ENCODE data around the gene CDC20. TPM values are rescaled to one million over a fixed set of nuclear protein-coding genes. Genes with fewer than 3 reads are reported as not detected.

The CDC20 gene
- total RNA-seq, 1 experiment from 2014 or later: 204 TPM

GRCh38 chr1:43358121-43358745, 548 bp upstream of the CDC20 start:
- TSS peak; percentile 78 for BruUV-seq (replicated peaks)
- Mint-ChIP-seq H3K4me3 (ENCODE audit: unreplicated experiment) (peak overlapping the region; percentile 84), H3K27me3 (ENCODE audit: insufficient read depth, unreplicated experiment) (no peaks in the 10 kb centered on the region), H3K36me3 (ENCODE audit: insufficient read depth, unreplicated experiment) (peaks cover 20% of the 10 kb centered on the region), H3K9me3 (ENCODE audit: unreplicated experiment) (no peaks in the 10 kb centered on the region), H3K27ac (ENCODE audit: low read depth, unreplicated experiment) (peak overlapping the region; percentile 70), H3K4me1 (ENCODE audit: insufficient read depth, unreplicated experiment) (peaks cover 28% of the 10 kb centered on the region)
- intact Hi-C loops (cut with micrococcal nuclease): loop anchor here (1.0 kb wide), 1 partner anchor 120 kb away; no protein-coding TSS in a partner anchor
- ChIA-PET POLR2A (interaction anchor here (0.6 to 2.7 kb wide), 16 partner anchors 8 to 557 kb away, joined by 3 to 41 read pairs (median 5); partner anchors contain the start of genes C1orf210, ELOVL1, MED8 and SZT2), CTCF (interaction anchor here (0.6 to 2.3 kb wide), 10 partner anchors 8 to 286 kb away, joined by 3 to 8 read pairs (median 4); partner anchors contain the start of genes C1orf210, CFAP57 and EBNA1BP2)
- TF ChIP-seq, protein P1, sequence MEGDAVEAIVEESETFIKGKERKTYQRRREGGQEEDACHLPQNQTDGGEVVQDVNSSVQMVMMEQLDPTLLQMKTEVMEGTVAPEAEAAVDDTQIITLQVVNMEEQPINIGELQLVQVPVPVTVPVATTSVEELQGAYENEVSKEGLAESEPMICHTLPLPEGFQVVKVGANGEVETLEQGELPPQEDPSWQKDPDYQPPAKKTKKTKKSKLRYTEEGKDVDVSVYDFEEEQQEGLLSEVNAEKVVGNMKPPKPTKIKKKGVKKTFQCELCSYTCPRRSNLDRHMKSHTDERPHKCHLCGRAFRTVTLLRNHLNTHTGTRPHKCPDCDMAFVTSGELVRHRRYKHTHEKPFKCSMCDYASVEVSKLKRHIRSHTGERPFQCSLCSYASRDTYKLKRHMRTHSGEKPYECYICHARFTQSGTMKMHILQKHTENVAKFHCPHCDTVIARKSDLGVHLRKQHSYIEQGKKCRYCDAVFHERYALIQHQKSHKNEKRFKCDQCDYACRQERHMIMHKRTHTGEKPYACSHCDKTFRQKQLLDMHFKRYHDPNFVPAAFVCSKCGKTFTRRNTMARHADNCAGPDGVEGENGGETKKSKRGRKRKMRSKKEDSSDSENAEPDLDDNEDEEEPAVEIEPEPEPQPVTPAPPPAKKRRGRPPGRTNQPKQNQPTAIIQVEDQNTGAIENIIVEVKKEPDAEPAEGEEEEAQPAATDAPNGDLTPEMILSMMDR (IDR thresholded peaks at IDR 0.05; ENCODE audit: unreplicated experiment): peak; percentile 42
- peak; percentile 58 for DNase-seq (ENCODE audit: unreplicated experiment)

DNA sequence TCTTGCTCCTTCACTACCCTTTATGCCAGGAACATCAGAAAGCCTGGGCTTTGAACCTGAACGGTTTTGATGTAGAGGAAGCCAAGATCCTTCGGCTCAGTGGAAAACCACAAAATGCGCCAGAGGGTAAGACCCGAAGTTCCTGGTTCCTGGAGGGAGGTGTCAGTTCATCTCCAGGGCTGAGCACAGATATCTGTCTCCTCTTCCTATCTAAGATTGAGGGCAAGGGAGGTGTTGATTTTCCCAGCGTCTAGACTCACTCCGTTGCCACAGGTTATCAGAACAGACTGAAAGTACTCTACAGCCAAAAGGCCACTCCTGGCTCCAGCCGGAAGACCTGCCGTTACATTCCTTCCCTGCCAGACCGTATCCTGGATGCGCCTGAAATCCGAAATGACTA, 915 bp downstream of the CDC20 start:
- H3K27me3 Mint-ChIP-seq (ENCODE audit: insufficient read depth, unreplicated experiment): no peaks in the 10 kb centered on the region
- ChIA-PET CTCF (interaction anchor here (0.8 to 2.3 kb wide), 2 partner anchors 9 to 78 kb away, joined by 3 to 8 read pairs; no protein-coding TSS in a partner anchor), POLR2A (interaction anchor here (0.7 to 2.7 kb wide), 3 partner anchors 30 to 153 kb away, joined by 4 to 34 read pairs (median 7); partner anchors contain the start of genes MED8 and SZT2)
- peaks cover 34% of the 10 kb centered on the region for H3K4me1 Mint-ChIP-seq (ENCODE audit: insufficient read depth, unreplicated experiment)
- TF ChIP-seq, protein P1 (IDR thresholded peaks at IDR 0.05; ENCODE audit: unreplicated experiment): no peak
- H3K9me3 Mint-ChIP-seq (ENCODE audit: unreplicated experiment): no peaks in the 10 kb centered on the region
- peaks cover 30% of the 10 kb centered on the region for H3K36me3 Mint-ChIP-seq (ENCODE audit: insufficient read depth, unreplicated experiment)
- no peak overlapping the region for H3K27ac Mint-ChIP-seq (ENCODE audit: low read depth, unreplicated experiment)
- BruUV-seq (replicated peaks): no TSS peak
- intact Hi-C loops (cut with micrococcal nuclease): no loop called here
- DNase-seq (ENCODE audit: unreplicated experiment): peak; percentile 10
- peak overlapping the region; percentile 84 for H3K4me3 Mint-ChIP-seq (ENCODE audit: unreplicated experiment)

DNA sequence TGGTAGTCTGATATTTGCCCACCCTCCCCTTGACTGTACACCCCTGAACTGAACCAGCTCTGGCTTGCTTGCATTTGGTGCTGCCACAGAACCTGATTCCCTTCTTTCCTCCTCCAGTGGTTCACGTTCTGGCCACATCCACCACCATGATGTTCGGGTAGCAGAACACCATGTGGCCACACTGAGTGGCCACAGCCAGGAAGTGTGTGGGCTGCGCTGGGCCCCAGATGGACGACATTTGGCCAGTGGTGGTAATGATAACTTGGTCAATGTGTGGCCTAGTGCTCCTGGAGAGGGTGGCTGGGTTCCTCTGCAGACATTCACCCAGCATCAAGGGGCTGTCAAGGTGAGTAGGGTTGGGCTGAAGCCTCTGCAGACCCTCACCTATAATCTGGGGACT, 1.8 kb downstream of the CDC20 start:
- CTCF ChIA-PET: interaction anchor here (0.8 kb wide), 1 partner anchor 78 kb away, joined by 3 read pairs; no protein-coding TSS in a partner anchor
- H3K27ac Mint-ChIP-seq (ENCODE audit: low read depth, unreplicated experiment): no peak overlapping the region
- H3K9me3 Mint-ChIP-seq (ENCODE audit: unreplicated experiment): no peaks in the 10 kb centered on the region
- DNase-seq (ENCODE audit: unreplicated experiment): no peak
- H3K36me3 Mint-ChIP-seq (ENCODE audit: insufficient read depth, unreplicated experiment): peaks cover 30% of the 10 kb centered on the region
- H3K27me3 Mint-ChIP-seq (ENCODE audit: insufficient read depth, unreplicated experiment): no peaks in the 10 kb centered on the region
- TF ChIP-seq, protein P1 (IDR thresholded peaks at IDR 0.05; ENCODE audit: unreplicated experiment): no peak
- POLR2A ChIA-PET: interaction anchor here (0.7 to 1.1 kb wide), 2 partner anchors 94 to 129 kb away, joined by 3 to 4 read pairs; no protein-coding TSS in a partner anchor
- BruUV-seq (replicated peaks): no TSS peak
- peak overlapping the region; percentile 84 for H3K4me3 Mint-ChIP-seq (ENCODE audit: unreplicated experiment)
- intact Hi-C loops (cut with micrococcal nuclease): no loop called here
- H3K4me1 Mint-ChIP-seq (ENCODE audit: insufficient read depth, unreplicated experiment): peaks cover 41% of the 10 kb centered on the region

GRCh38 chr1:43363283-43363934, 4.6 kb downstream of the CDC20 start:
- Mint-ChIP-seq H3K27me3 (ENCODE audit: insufficient read depth, unreplicated experiment) (no peaks in the 10 kb centered on the region), H3K27ac (ENCODE audit: low read depth, unreplicated experiment) (no peak overlapping the region), H3K4me3 (ENCODE audit: unreplicated experiment) (no peak overlapping the region), H3K9me3 (ENCODE audit: unreplicated experiment) (no peaks in the 10 kb centered on the region), H3K4me1 (ENCODE audit: insufficient read depth, unreplicated experiment) (peaks cover 52% of the 10 kb centered on the region), H3K36me3 (ENCODE audit: insufficient read depth, unreplicated experiment) (peaks cover 37% of the 10 kb centered on the region)
- TF ChIP-seq, protein P1 (IDR thresholded peaks at IDR 0.05; ENCODE audit: unreplicated experiment): no peak
- POLR2A ChIA-PET: no interaction called here
- intact Hi-C loops (cut with micrococcal nuclease): no loop called here
- DNase-seq (ENCODE audit: unreplicated experiment): no peak
- BruUV-seq (replicated peaks): no TSS peak
- CTCF ChIA-PET: interaction anchor here (0.5 to 0.7 kb wide), 2 partner anchors 36 to 57 kb away, joined by 3 to 4 read pairs; no protein-coding TSS in a partner anchor

Measured in MCF 10A (cell line).